RWPE1 (cell line): ENCODE data around the gene SNX32.
A peak's percentile ranks its signal among the peaks of the same experiment; 100 is the strongest.

Experiments
- CTCF ChIA-PET: fragments of 350-600 bp; sonication (Branson Sonifier 250); formaldehyde crosslinking; extraction: SDS; loops from one replicate; lab custom pipeline; 2021; lab: Yijun Ruan, JAX
- POLR2A ChIA-PET: fragments of 400-600 bp; formaldehyde crosslinking; extraction: SDS; loops from one replicate; lab custom pipeline; 2020; ENCODE audit warnings: antibody characterized with exemption; ENCODE audit not compliant: low non-redundant PET; lab: Yijun Ruan, JAX
- DNase-seq: peaks from one replicate; pipeline ENCODE4 v3.0.0; 2012; ENCODE audit warnings: low spot score
- H3K27ac ChIP-seq: fragments of 450-650 bp; 2 replicates; pipeline ENCODE4 v1.5.1; 2017
- CTCF ChIP-seq: fragments of 450-650 bp; conservative IDR thresholded peaks from 2 replicates; pipeline ENCODE4 v1.5.1; 2017; ENCODE audit warnings: low read depth, mild to moderate bottlenecking

The SNX32 gene

GRCh38 chr11:65883058-65883761 is 49.4 kb downstream of the SNX32 start:
- POLR2A ChIA-PET, result interaction anchor here (0.6 kb wide), 1 partner anchor 922 kb away, joined by 11 read pairs; no protein-coding TSS in a partner anchor
- CTCF ChIA-PET, result interaction anchor here (0.6 to 1.9 kb wide), 3 partner anchors 26 to 105 kb away, joined by 4 to 11 read pairs (median 7); no protein-coding TSS in a partner anchor
- no peak for DNase-seq
- TF ChIP-seq CTCF, result no peak
- H3K27ac ChIP-seq, result no peak overlapping the region

- POLR2A ChIA-PET, result interaction anchor here (0.6 to 1.0 kb wide), 3 partner anchors 7 to 197 kb away, joined by 3 to 8 read pairs (median 3); no protein-coding TSS in a partner anchor
- H3K27ac ChIP-seq, result peak overlapping the region; percentile 30; the same call in 1 of the 2 replicates
- DNase-seq, result no peak
- CTCF ChIA-PET, result interaction anchor here (0.5 to 1.9 kb wide), 23 partner anchors 8 to 722 kb away, joined by 3 to 15 read pairs (median 4); partner anchors contain the start of genes CCDC87, KAT5 and MUS81
- no peak for TF ChIP-seq CTCF
These were observed 50.3 kb downstream of the SNX32 start for GRCh38 chr11:65883786-65884715.

- peak; percentile 79 for DNase-seq
- ChIA-PET CTCF (interaction anchor here (0.5 to 1.9 kb wide), 28 partner anchors 9 to 723 kb away, joined by 3 to 15 read pairs (median 4); partner anchors contain the start of genes CCDC87, KAT5 and MUS81), POLR2A (interaction anchor here (0.6 to 1.0 kb wide), 3 partner anchors 8 to 198 kb away, joined by 3 to 8 read pairs (median 3); no protein-coding TSS in a partner anchor)
- peak; percentile 96 for TF ChIP-seq CTCF
- H3K27ac ChIP-seq, result peak overlapping the region; percentile 30; the same call in 1 of the 2 replicates
These were observed 50.9 kb downstream of the SNX32 start for GRCh38 chr11:65884716-65885092.

- CTCF ChIA-PET, result interaction anchor here (0.5 to 1.9 kb wide), 24 partner anchors 9 to 258 kb away, joined by 3 to 15 read pairs (median 5); partner anchors contain the start of genes KAT5 and MUS81
- POLR2A ChIA-PET, result interaction anchor here (0.6 to 1.0 kb wide), 3 partner anchors 8 to 198 kb away, joined by 3 to 8 read pairs (median 3); no protein-coding TSS in a partner anchor
- no peak for TF ChIP-seq CTCF
- no peak for DNase-seq
- peak overlapping the region; percentile 30 for H3K27ac ChIP-seq
These were observed 51.5 kb downstream of the SNX32 start for GRCh38 chr11:65885231-65885630.

- CTCF ChIA-PET, result interaction anchor here (0.6 to 1.8 kb wide), 5 partner anchors 35 to 227 kb away, joined by 3 to 10 read pairs (median 5); partner anchors contain the start of gene KAT5
- DNase-seq, result no peak
- POLR2A ChIA-PET, result interaction anchor here (0.7 kb wide), 1 partner anchor 23 kb away, joined by 8 read pairs; no protein-coding TSS in a partner anchor
- no peak for TF ChIP-seq CTCF
- peak overlapping the region; percentile 30 for H3K27ac ChIP-seq
These were observed 52.2 kb downstream of the SNX32 start for GRCh38 chr11:65885808-65886536.
